ENCODE data around the gene PLPP4.

- no peak for TF ChIP-seq CTCF (IDR thresholded peaks at IDR 0.05)
- no peak for TF ChIP-seq POLR2A (IDR thresholded peaks at IDR 0.05)
- TF ChIP-seq POLR2AphosphoS5 (IDR thresholded peaks at IDR 0.05), result no peak
Measured at GRCh38 chr10:120600871-120601649, 144.0 kb downstream of the PLPP4 start.
